ENCODE measurements around the gene SHB. TPM values are rescaled to one million over a fixed set of nuclear protein-coding genes. Genes with fewer than 3 reads are reported as not detected.

SHB gene
- total and polyA plus RNA-seq, 2 donors (not counting 3 experiments of a cell fraction or from before 2014, with no cell fraction given) = 13.4 to 24.9 TPM

DNA sequence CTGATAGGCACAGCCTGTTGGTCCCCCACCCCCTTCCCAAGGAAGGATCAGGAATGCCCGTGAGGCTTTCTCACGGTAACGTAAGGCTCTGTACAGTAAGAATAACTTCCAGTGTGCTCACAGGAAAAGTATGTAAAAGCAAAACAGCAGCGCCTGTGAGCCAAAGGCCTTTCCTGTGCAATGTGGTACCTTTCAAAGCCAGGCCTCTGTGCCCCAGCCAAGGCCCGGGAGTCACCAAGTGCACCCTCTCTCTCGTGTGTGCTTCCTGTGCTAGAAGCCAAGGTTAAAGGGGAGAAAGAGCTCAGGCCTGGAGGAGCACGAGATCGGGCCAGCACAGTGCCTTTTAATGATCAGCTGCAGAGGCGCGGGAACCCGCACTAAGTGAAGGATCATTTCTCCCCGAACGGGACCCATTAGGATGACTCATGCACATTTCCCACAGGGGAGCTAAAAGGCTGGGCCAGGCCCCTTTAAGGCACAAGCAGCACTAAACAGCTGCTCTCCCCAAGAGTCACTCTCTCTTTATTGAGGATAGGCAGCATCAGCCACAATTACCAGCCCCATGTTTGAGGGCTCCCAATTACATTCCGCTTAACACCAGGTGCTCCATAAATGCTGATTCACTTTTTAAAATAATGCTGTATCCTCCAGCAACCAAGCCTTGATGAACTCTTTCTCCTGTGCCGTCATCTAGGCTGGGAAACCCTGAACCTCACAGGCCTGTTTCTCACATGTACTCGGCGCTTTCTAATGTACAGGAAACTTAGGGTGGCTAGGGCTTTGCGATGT lies 42.8 kb downstream of the SHB start:
- Histone ChIP-seq H3K27me3 (ENCODE audit: control insufficient read depth in 2 of 2, insufficient read depth in 2 of 2, low read length in 2 of 2) (no peaks in the 10 kb centered on the region), H3K27ac (ENCODE audit: insufficient read depth, low read depth, low read length) (peak overlapping the region; percentile 97), H3K9ac (replicated peaks; ENCODE audit: extremely low read depth, insufficient read depth, low read length) (peak overlapping the region; percentile 85), H4K20me1 (replicated peaks; ENCODE audit: control insufficient read depth, extremely low read depth, insufficient read depth, low read length) (no peaks in the 10 kb centered on the region), H3K36me3 (ENCODE audit: control insufficient read depth in 2 of 2, extremely low read depth in 1 of 2, insufficient read depth in 2 of 2, low read length in 2 of 2) (peaks cover 0 to 2% of the 10 kb centered on the region in 2 experiments), H3K4me1 (ENCODE audit: control insufficient read depth, extremely low read depth, insufficient read depth, low read length) (peaks cover 35% of the 10 kb centered on the region), H3K9me3 (replicated peaks; ENCODE audit: control insufficient read depth, insufficient read depth, low read length) (no peaks in the 10 kb centered on the region), H2AFZ (ENCODE audit: low read depth, low read length) (no peak overlapping the region), H3K79me2 (ENCODE audit: control insufficient read depth, insufficient read depth, low read length) (peaks cover 64% of the 10 kb centered on the region), H3K4me3 (replicated peaks in 1 of 3; ENCODE audit: insufficient read depth in 1 of 3, low read depth in 1 of 3, low read length in 3 of 3) (no peak overlapping the region), H3K9me1 (replicated peaks; ENCODE audit: control insufficient read depth, extremely low read depth, insufficient read depth, low read length) (no peaks in the 10 kb centered on the region), H3K4me2 (ENCODE audit: insufficient read depth, low read length) (peak overlapping the region; percentile 49)
- TSS peak; percentile 80 for BruUV-seq (replicated peaks)
- DNase-seq (ENCODE audit: low read depth, low spot score) (peak; percentile 98), FAIRE-seq (peak; percentile 98)
- intact Hi-C loops (cut with micrococcal nuclease) (loop anchor here (1.0 kb wide), 6 partner anchors 10 to 72 kb away; partner anchors contain the start of gene SHB), dilution Hi-C loops (cut with MboI; ENCODE audit: extremely low pct_ligation_motif_present, low sequenced_read_pairs) (no loop called here)
- ChIA-PET POLR2A (interaction anchor here (0.8 to 2.2 kb wide), 2 partner anchors 18 to 21 kb away, joined by 3 to 8 read pairs; no protein-coding TSS in a partner anchor), CTCF (interaction anchor here (0.9 to 3.2 kb wide), 17 partner anchors 9 to 135 kb away, joined by 3 to 23 read pairs (median 7); partner anchors contain the start of gene SHB)
- peak; percentile 20 for TF ChIP-seq MYC (IDR thresholded peaks at IDR 0.05; ENCODE audit: low read depth, low read length)
- peak; percentile 78 for TF ChIP-seq FOS (IDR thresholded peaks at IDR 0.05; ENCODE audit: borderline replicate concordance, insufficient read depth, low read length)
- no peak for TF ChIP-seq EZH2 (IDR thresholded peaks at IDR 0.05; ENCODE audit: borderline replicate concordance, low read depth, low read length, severe bottlenecking)
- no peak for TF ChIP-seq GATA2 (IDR thresholded peaks at IDR 0.05; ENCODE audit: insufficient read depth, insufficient read length, low read depth, low read length)
- TF ChIP-seq POLR2AphosphoS5 (IDR thresholded peaks at IDR 0.05; ENCODE audit: insufficient read depth, low read depth, low read length) = peak; percentile 92
- TF ChIP-seq, protein P1, sequence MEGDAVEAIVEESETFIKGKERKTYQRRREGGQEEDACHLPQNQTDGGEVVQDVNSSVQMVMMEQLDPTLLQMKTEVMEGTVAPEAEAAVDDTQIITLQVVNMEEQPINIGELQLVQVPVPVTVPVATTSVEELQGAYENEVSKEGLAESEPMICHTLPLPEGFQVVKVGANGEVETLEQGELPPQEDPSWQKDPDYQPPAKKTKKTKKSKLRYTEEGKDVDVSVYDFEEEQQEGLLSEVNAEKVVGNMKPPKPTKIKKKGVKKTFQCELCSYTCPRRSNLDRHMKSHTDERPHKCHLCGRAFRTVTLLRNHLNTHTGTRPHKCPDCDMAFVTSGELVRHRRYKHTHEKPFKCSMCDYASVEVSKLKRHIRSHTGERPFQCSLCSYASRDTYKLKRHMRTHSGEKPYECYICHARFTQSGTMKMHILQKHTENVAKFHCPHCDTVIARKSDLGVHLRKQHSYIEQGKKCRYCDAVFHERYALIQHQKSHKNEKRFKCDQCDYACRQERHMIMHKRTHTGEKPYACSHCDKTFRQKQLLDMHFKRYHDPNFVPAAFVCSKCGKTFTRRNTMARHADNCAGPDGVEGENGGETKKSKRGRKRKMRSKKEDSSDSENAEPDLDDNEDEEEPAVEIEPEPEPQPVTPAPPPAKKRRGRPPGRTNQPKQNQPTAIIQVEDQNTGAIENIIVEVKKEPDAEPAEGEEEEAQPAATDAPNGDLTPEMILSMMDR (IDR thresholded peaks at IDR 0.05; ENCODE audit: extremely low read depth in 1 of 2, insufficient read depth in 1 of 2, low read depth in 1 of 2, low read length in 2 of 2) = no peak
- TF ChIP-seq JUN (IDR thresholded peaks at IDR 0.05; ENCODE audit: borderline replicate concordance, insufficient read depth, insufficient read length, low read depth) = peak; percentile 68
- TF ChIP-seq MAX (IDR thresholded peaks at IDR 0.05; ENCODE audit: insufficient read depth, insufficient read length) = peak; percentile 24
- TF ChIP-seq POLR2A (IDR thresholded peaks at IDR 0.05; ENCODE audit: low read depth, low read length) = no peak

Measured in endothelial cell of umbilical vein (primary cell).